Lung microvascular endothelial cell (primary cell): ENCODE data around the gene ATP1B3. TPM values are rescaled to one million over a fixed set of nuclear protein-coding genes. Genes with fewer than 3 reads are reported as not detected.

ENCODE experiments used
- DNase-seq, 2 donors: peaks; one replicate each; pipeline versions ENCODE4 v3.0.0 to v3.0.0-alpha.2; 2010; ENCODE audit warnings: low read depth in 2 of 2
- total RNA-seq: library from RNA; depleted of rRNA; stranded (reverse); fragments of >200 nt; gene quantifications from 2 replicates; pipeline ENCODE4 v1.2.1, GENCODE V29; 2014

Gene ATP1B3
- total RNA-seq = 74.8 and 75.2 TPM in 2 replicates

DNA sequence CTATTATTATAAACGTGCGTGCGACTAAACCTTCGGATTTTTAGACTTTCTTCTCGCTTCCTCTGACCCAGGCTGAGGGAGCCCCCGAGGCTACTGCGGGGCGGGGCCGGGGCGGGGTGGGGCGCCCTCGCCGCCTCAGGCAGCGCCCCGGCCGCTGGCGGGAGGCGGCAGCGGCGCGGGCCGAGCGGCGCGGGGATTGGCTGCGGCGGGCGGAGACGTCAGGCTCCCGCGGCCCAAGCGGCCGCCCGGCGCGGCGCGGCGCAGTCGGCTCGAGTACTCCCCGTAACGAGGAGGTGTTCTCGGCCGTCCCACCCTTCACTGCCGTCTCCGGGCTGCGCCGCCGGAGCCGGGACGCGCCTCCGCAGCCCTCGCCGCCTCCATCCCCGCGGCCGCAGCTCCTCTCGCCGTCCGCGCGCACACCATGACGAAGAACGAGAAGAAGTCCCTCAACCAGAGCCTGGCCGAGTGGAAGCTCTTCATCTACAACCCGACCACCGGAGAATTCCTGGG lies at the start of gene ATP1B3:
TSS of gene ATP1B3 (plus strand) at position 263 of the 510 bp plus-strand sequence. CDS start at position 422, 159 bp downstream.
- DNase-seq = peak; percentile 85 to 87

GRCh38 chr3:141828487-141828886 lies 48.0 kb upstream of the ATP1B3 start:
- DNase-seq = no peak

- DNase-seq = no peak
Measured at GRCh38 chr3:141828890-141829289, 47.6 kb upstream of the ATP1B3 start.

GRCh38 chr3:141830508-141830907 lies 45.9 kb upstream of the ATP1B3 start:
- DNase-seq = no peak

GRCh38 chr3:141834292-141834691 lies 42.2 kb upstream of the ATP1B3 start:
- DNase-seq = no peak

- no peak for DNase-seq
Measured at GRCh38 chr3:141835557-141836229, 40.8 kb upstream of the ATP1B3 start.

DNA sequence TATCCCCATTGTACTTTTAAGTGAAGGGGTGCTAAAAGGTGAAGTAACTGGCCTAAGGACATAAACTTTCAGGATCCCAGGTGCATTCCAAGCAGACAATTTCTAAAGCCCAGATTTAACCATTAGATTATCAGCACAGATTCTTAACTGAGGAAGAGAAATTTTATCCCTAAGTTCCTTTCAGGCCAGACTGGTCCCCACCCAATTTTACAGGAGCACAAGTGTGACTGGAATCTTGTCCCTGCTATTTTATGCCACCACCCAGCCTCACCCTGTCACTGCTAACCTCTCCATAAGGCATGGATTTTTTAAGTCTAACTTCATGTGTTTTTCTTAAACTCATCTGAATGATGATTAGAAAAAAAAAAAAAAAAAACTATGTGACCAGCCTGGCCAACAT lies 37.1 kb upstream of the ATP1B3 start:
- DNase-seq = no peak

- DNase-seq = peak; percentile 73 to 76
Measured at GRCh38 chr3:141840737-141841544, 35.5 kb upstream of the ATP1B3 start.

DNA sequence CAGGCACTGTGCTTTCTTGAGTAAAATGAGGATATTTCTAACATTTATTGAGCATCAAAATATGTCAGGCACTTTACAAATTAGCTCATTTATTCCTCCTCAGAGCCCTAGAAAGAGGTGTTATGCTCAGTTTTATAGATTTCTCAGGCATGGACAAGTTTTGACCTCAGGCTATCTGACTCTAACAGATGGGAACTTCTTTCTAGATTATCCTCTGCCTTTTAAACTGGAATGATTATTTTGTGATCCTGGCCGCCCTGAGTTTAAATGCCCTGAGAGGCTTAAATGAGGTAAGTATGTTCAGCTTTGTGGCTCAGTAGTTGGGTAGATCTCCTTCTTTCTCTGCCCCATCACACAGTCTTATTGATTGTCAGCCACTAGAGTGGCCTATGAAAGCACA lies 32.3 kb upstream of the ATP1B3 start:
- no peak for DNase-seq

GRCh38 chr3:141844812-141845211 lies 31.6 kb upstream of the ATP1B3 start:
- no peak for DNase-seq

- peak; percentile 9 to 23 for DNase-seq
Measured at GRCh38 chr3:141845407-141846049, 30.9 kb upstream of the ATP1B3 start.

DNA sequence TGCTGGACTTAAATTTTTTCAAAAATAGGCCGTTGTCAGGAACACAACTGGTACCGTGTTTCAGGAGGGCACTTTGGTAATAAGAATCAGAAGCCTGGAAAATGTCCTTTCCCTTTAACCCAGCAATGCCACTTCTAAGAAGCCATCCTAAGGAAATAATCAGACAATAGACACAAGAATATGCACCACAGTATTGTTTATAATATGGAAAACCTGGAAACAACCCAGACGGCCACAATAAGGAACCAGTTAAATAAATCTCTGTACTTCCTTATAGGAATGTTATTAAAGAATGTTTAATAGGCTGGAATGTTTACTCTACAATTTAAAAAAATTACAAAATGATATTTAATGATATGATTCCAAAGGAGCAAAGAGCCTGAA lies 30.4 kb upstream of the ATP1B3 start:
- peak in 1 of 2 donors; percentile 21 for DNase-seq

GRCh38 chr3:141848159-141848748 lies 28.2 kb upstream of the ATP1B3 start:
- DNase-seq = peak in 1 of 2 donors; percentile 10

GRCh38 chr3:141849056-141849815 lies 27.2 kb upstream of the ATP1B3 start:
- no peak for DNase-seq

- peak; percentile 90 to 93 for DNase-seq
Measured at GRCh38 chr3:141851411-141851810, 25.0 kb upstream of the ATP1B3 start.

DNA sequence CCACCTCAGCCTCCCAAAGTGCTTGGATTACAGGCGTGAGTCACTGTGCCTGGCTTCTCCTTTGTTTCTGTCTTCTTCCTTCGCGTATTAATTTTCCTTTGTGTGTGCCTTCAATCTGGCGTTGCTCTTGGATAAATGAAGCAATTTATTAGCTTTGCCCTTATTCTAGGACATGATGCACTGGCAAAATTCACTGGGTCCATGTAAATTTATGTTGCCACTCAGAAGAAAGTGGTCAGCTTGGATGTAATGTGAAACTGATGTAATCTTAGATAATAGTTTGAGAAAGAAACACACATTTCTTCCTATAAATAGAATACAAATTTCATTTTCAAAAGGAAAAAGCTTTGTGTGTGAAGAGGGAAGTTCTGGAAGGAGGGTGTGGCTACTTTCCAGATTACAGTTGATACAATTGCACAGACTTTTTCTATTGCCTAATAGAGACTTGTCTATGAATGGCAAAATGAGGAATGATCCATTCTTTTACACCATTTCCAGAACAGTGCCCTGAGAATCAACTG lies 23.3 kb upstream of the ATP1B3 start:
- peak in 1 of 2 donors; percentile 42 for DNase-seq

DNA sequence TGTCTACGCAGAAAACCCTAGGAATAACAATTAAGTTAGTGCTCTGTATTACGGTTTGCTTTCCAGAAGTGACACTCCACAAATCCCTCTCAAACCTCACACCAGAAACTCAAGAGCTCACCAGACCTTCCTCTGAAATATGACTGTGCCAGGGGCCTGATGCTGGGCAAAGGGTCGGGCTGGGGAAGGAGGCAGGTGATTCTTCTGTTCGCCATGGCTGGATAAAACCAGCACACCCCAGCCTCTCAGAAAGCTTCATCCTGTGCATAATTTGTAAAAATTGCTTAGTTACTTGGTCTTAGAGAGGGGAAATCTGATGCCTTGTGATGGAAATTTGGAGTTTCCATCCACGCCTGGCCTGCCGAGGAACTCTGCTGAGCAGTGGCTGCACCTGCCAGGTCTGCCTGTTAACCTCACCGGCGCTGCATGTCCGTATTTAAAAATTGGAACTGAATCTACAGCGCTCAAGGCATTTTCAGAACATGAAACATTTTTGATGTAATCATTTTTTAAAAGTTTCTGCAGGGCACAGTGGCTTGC lies 22.7 kb upstream of the ATP1B3 start:
- DNase-seq = no peak

DNA sequence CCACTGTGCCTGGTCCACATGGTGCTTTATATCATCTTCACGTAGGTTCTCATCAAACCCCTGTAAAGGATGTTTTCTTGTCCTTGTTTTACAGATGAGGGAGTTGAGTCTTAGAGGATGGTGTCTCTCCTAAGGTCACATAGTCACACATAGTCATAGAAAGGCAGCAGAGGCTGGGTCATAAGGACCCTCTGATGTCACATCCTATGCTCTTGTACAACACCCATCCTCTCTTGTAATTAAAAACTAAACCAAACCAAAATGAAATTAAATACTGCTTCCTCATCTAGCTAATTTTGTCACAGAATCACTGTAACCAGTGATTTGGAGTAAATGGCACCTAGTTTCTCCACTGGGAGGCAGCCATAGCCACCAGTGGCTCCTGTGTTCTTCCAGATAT lies 21.8 kb upstream of the ATP1B3 start:
- no peak for DNase-seq

- DNase-seq = no peak
Measured at GRCh38 chr3:141858312-141858711, 18.1 kb upstream of the ATP1B3 start.

- no peak for DNase-seq
Measured at GRCh38 chr3:141859651-141860050, 16.8 kb upstream of the ATP1B3 start.
